Sigmoid colon (tissue), 7 donors: Measurements from ENCODE around the gene NOS1. TPM values are rescaled to one million over a fixed set of nuclear protein-coding genes. Genes with fewer than 3 reads are reported as not detected.

Experiments used
- DNase-seq: peaks from one replicate; pipeline ENCODE4 v3.0.0-alpha.2; 2019
- H3K27ac ChIP-seq, 4 donors: fragments of 200-600 bp; sonication (generic); one replicate each; pipeline ENCODE4 v1.5.1; 2016 to 2019; ENCODE audit warnings: mild to moderate bottlenecking in 1 of 4
- H3K27me3 ChIP-seq, 3 donors: fragments of 200-600 bp; sonication (generic); one replicate each; pipeline ENCODE4 v1.5.1; 2019; ENCODE audit warnings: mild to moderate bottlenecking in 1 of 3
- H3K36me3 ChIP-seq, 4 donors: fragments of 200-600 bp; sonication (generic); one replicate each; pipeline ENCODE4 v1.5.1; 2016 to 2019
- H3K4me1 ChIP-seq, 4 donors: fragments of 200-600 bp; sonication (generic); one replicate each; pipeline ENCODE4 v1.5.1; 2017 to 2019
- H3K4me3 ChIP-seq, 4 donors: fragments of 200-600 bp; sonication (generic); one replicate each; pipeline ENCODE4 v1.5.1; 2017 to 2019; ENCODE audit warnings: mild to moderate bottlenecking in 2 of 4, moderate library complexity in 1 of 4
- H3K9me3 ChIP-seq, 4 donors: fragments of 200-600 bp in 3 of 4; sonication (generic) in 3 of 4; one replicate each; pipeline versions ENCODE4 v1.5.1 to v1.6.1; 2013 to 2019
- CTCF ChIP-seq, 4 experiments: fragments of 450-650 bp in 3 of 4; fragments of 200-600 bp in 1 of 4; IDR thresholded peaks; one replicate each; pipeline ENCODE4 v1.5.1; 2016 to 2019; ENCODE audit warnings: antibody characterized with exemption in 4 of 4, mild to moderate bottlenecking in 3 of 4, moderate library complexity in 2 of 4
- EP300 ChIP-seq, 4 donors: sonication (generic); formaldehyde crosslinking; IDR thresholded peaks; one replicate each; pipeline ENCODE4 v1.6.1; 2017; ENCODE audit warnings: antibody characterized with exemption in 4 of 4
- POLR2A ChIP-seq, 2 donors: fragments of 450-650 bp; IDR thresholded peaks; one replicate each; pipeline ENCODE4 v1.6.1; 2016; ENCODE audit warnings: antibody characterized with exemption in 2 of 2, mild to moderate bottlenecking in 2 of 2, moderate library complexity in 2 of 2
- POLR2AphosphoS5 ChIP-seq, 4 donors: sonication (generic); formaldehyde crosslinking; IDR thresholded peaks; one replicate each; pipeline ENCODE4 v1.6.1; 2017; ENCODE audit warnings: antibody characterized with exemption in 4 of 4
- WGBS, 2 donors: extraction: QIAGEN DNeasy Blood & Tissue Kit; methylation state at CpG; one replicate each; pipeline ENCODE4 v1.1.7; 2013; 5-methylcytosine and 5-hydroxymethylcytosine counted together
- intact Hi-C: fragments of 100-400 bp; cut with DNase I; formaldehyde crosslinking; loops from one replicate; pipeline ENCODE4 v1.15.1; 2023
- polyA plus RNA-seq, 3 donors: library from polyadenylated mRNA; stranded (reverse); fragments of 200-250 nt; gene quantifications; one replicate each; pipeline ENCODE4 v1.2.3, GENCODE V29; 2013
- total RNA-seq, 4 donors: library from RNA; depleted of rRNA; stranded (reverse); fragments of >200 nt; gene quantifications; one replicate each; pipeline ENCODE4 v1.1.0, GENCODE V29; 2016
- donor health status: healthy with polysubstance abuse.
- donor health status: Bipolar disorder and iron deficiency.
- donor health status: healthy.

NOS1 gene
- total and polyA plus RNA-seq, 7 donors = 1.6 to 14.7 (median 10.3) TPM; not detected in 2

GRCh38 chr12:117395766-117396165 is 34.3 kb upstream of the NOS1 start:
- intact Hi-C loops = no loop called here
- Histone ChIP-seq H3K4me3 (no peak overlapping the region), H3K9me3 (peaks cover 0 to 3% (median 0%) of the 10 kb centered on the region in 4 donors), H3K36me3 (no peaks in the 10 kb centered on the region), H3K27me3 (no peaks in the 10 kb centered on the region), H3K4me1 (no peaks in the 10 kb centered on the region), H3K27ac (no peak overlapping the region)
- TF ChIP-seq POLR2AphosphoS5 (IDR thresholded peaks at IDR 0.05) = no peak
- no peak for TF ChIP-seq EP300 (IDR thresholded peaks at IDR 0.05)
- no peak for TF ChIP-seq CTCF (IDR thresholded peaks at IDR 0.05)
- no peak for TF ChIP-seq POLR2A (IDR thresholded peaks at IDR 0.05)
- DNase-seq = no peak

- DNase-seq = no peak
- H3K9me3 ChIP-seq = peaks cover 0 to 3% (median 0%) of the 10 kb centered on the region in 4 donors
- no peak overlapping the region for H3K27ac ChIP-seq
- H3K27me3 ChIP-seq = no peaks in the 10 kb centered on the region
- TF ChIP-seq POLR2A (IDR thresholded peaks at IDR 0.05) = no peak
- TF ChIP-seq POLR2AphosphoS5 (IDR thresholded peaks at IDR 0.05) = no peak
- TF ChIP-seq CTCF (IDR thresholded peaks at IDR 0.05) = no peak
- TF ChIP-seq EP300 (IDR thresholded peaks at IDR 0.05) = no peak
- H3K4me1 ChIP-seq = no peaks in the 10 kb centered on the region
- 76 to 77% methylated on average over 1 of the region's 1 CpG for WGBS, 2 donors
- intact Hi-C loops = no loop called here
- no peaks in the 10 kb centered on the region for H3K36me3 ChIP-seq
- no peak overlapping the region for H3K4me3 ChIP-seq
Measured at GRCh38 chr12:117394491-117394890, 33.1 kb upstream of the NOS1 start.

- WGBS, 2 donors = 87 to 89% methylated on average over 7 of the region's 7 CpGs
- DNase-seq = no peak
- intact Hi-C loops = no loop called here
- no peak for TF ChIP-seq EP300 (IDR thresholded peaks at IDR 0.05)
- no peak for TF ChIP-seq POLR2A (IDR thresholded peaks at IDR 0.05)
- no peak for TF ChIP-seq POLR2AphosphoS5 (IDR thresholded peaks at IDR 0.05)
- no peak for TF ChIP-seq CTCF (IDR thresholded peaks at IDR 0.05)
- no peak overlapping the region for H3K4me3 ChIP-seq
- H3K9me3 ChIP-seq = peaks cover 0 to 3% (median 0%) of the 10 kb centered on the region in 4 donors
- no peaks in the 10 kb centered on the region for H3K4me1 ChIP-seq
- no peaks in the 10 kb centered on the region for H3K27me3 ChIP-seq
- H3K27ac ChIP-seq = no peak overlapping the region
- no peaks in the 10 kb centered on the region for H3K36me3 ChIP-seq
Measured at GRCh38 chr12:117393656-117394055, 32.2 kb upstream of the NOS1 start.

GRCh38 chr12:117390866-117391265 is 29.4 kb upstream of the NOS1 start:
- TF ChIP-seq POLR2A (IDR thresholded peaks at IDR 0.05) (no peak), POLR2AphosphoS5 (IDR thresholded peaks at IDR 0.05) (no peak), CTCF (IDR thresholded peaks at IDR 0.05) (no peak), EP300 (IDR thresholded peaks at IDR 0.05) (no peak)

GRCh38 chr12:117388951-117389446 is 27.6 kb upstream of the NOS1 start:
- 64 to 81% methylated on average over 9 of the region's 9 CpGs for WGBS, 2 donors
- no peak overlapping the region for H3K27ac ChIP-seq
- H3K9me3 ChIP-seq = no peaks in the 10 kb centered on the region
- no peaks in the 10 kb centered on the region for H3K36me3 ChIP-seq
- H3K27me3 ChIP-seq = no peaks in the 10 kb centered on the region
- H3K4me3 ChIP-seq = no peak overlapping the region
- TF ChIP-seq CTCF (IDR thresholded peaks at IDR 0.05) (no peak), EP300 (IDR thresholded peaks at IDR 0.05) (no peak)
- DNase-seq = no peak
- intact Hi-C loops = no loop called here
- H3K4me1 ChIP-seq = no peaks in the 10 kb centered on the region

More at GRCh38 chr12:117390866-117391265, 29.4 kb upstream of the NOS1 start:
- Histone ChIP-seq H3K9me3 (no peaks in the 10 kb centered on the region), H3K27me3 (no peaks in the 10 kb centered on the region), H3K36me3 (no peaks in the 10 kb centered on the region), H3K27ac (no peak overlapping the region), H3K4me3 (no peak overlapping the region), H3K4me1 (no peaks in the 10 kb centered on the region)
- intact Hi-C loops = no loop called here
- no peak for DNase-seq
- WGBS, 2 donors = 95 to 96% methylated on average over 5 of the region's 5 CpGs
